ENCODE data around the gene TNS3.

The TNS3 gene

GRCh38 chr7:47565640-47566250 lies 16.2 kb downstream of the TNS3 start:
- no peak for DNase-seq (ENCODE audit: low read depth in 1 of 2, low spot score in 1 of 2)

- DNase-seq (ENCODE audit: low read depth in 1 of 2, low spot score in 1 of 2) = no peak
These were observed 18.4 kb downstream of the TNS3 start for GRCh38 chr7:47563521-47563920.

GRCh38 chr7:47561715-47562446 lies 20.0 kb downstream of the TNS3 start:
- no peak for DNase-seq (ENCODE audit: low read depth in 1 of 2, low spot score in 1 of 2)

- DNase-seq (ENCODE audit: low read depth in 1 of 2, low spot score in 1 of 2) = no peak
These were observed 22.3 kb downstream of the TNS3 start for GRCh38 chr7:47559306-47560220.

- no peak for DNase-seq (ENCODE audit: low read depth in 1 of 2, low spot score in 1 of 2)
These were observed 23.9 kb downstream of the TNS3 start for GRCh38 chr7:47557694-47558670.

GRCh38 chr7:47557317-47557693 lies 24.6 kb downstream of the TNS3 start:
- no peak for DNase-seq (ENCODE audit: low read depth in 1 of 2, low spot score in 1 of 2)

- DNase-seq (ENCODE audit: low read depth in 1 of 2, low spot score in 1 of 2) = no peak
These were observed 25.3 kb downstream of the TNS3 start for GRCh38 chr7:47556511-47557180.

GRCh38 chr7:47553309-47553708 lies 28.6 kb downstream of the TNS3 start:
- DNase-seq (ENCODE audit: low read depth in 1 of 2, low spot score in 1 of 2) = no peak

GRCh38 chr7:47552621-47553020 lies 29.3 kb downstream of the TNS3 start:
- DNase-seq (ENCODE audit: low read depth in 1 of 2, low spot score in 1 of 2) = no peak

GRCh38 chr7:47551668-47552440 lies 30.1 kb downstream of the TNS3 start:
- no peak for DNase-seq (ENCODE audit: low read depth in 1 of 2, low spot score in 1 of 2)

- no peak for DNase-seq (ENCODE audit: low read depth in 1 of 2, low spot score in 1 of 2)
These were observed 31.0 kb downstream of the TNS3 start for GRCh38 chr7:47550788-47551470.

- DNase-seq (ENCODE audit: low read depth in 1 of 2, low spot score in 1 of 2) = no peak
These were observed 32.0 kb downstream of the TNS3 start for GRCh38 chr7:47549916-47550315.

GRCh38 chr7:47549397-47549796 lies 32.5 kb downstream of the TNS3 start:
- DNase-seq (ENCODE audit: low read depth in 1 of 2, low spot score in 1 of 2) = no peak

- DNase-seq (ENCODE audit: low read depth in 1 of 2, low spot score in 1 of 2) = no peak
These were observed 33.4 kb downstream of the TNS3 start for GRCh38 chr7:47548546-47548945.

- DNase-seq (ENCODE audit: low read depth in 1 of 2, low spot score in 1 of 2) = no peak
These were observed 35.0 kb downstream of the TNS3 start for GRCh38 chr7:47546733-47547494.

GRCh38 chr7:47546171-47546570 lies 35.7 kb downstream of the TNS3 start:
- DNase-seq (ENCODE audit: low read depth in 1 of 2, low spot score in 1 of 2) = no peak

- no peak for DNase-seq (ENCODE audit: low read depth in 1 of 2, low spot score in 1 of 2)
These were observed 37.5 kb downstream of the TNS3 start for GRCh38 chr7:47544416-47544815.

GRCh38 chr7:47543714-47544113 lies 38.2 kb downstream of the TNS3 start:
- DNase-seq (ENCODE audit: low read depth in 1 of 2, low spot score in 1 of 2) = no peak
